ENCODE measurements around the gene VLDLR.

GRCh38 chr9:2631263-2631662 lies 9.7 kb downstream of the VLDLR start:
- no peak for TF ChIP-seq CTCF (IDR thresholded peaks at IDR 0.05)
- no peak for TF ChIP-seq POLR2A (IDR thresholded peaks at IDR 0.05)

Measured in Peyer's patch (tissue), 4 donors.